NCI-H748 treated with DMSO at 0.1 percent for 48 hours (cell line): ENCODE measurements around the gene DUSP5.

ENCODE experiments used
- DNase-seq: peaks from one replicate; lab custom pipeline; 2025; lab: John Stamatoyannopoulos, UW

The DUSP5 gene

GRCh38 chr10:110481919-110482318, 15.8 kb upstream of the DUSP5 start:
- no peak for DNase-seq

GRCh38 chr10:110483633-110484032, 14.1 kb upstream of the DUSP5 start:
- no peak for DNase-seq

- no peak for DNase-seq
Observed at GRCh38 chr10:110485541-110485940, 12.2 kb upstream of the DUSP5 start.

- no peak for DNase-seq
Observed at GRCh38 chr10:110486680-110487410, 10.9 kb upstream of the DUSP5 start.

- DNase-seq, result no peak
Observed at GRCh38 chr10:110487411-110488331, 10.0 kb upstream of the DUSP5 start.

GRCh38 chr10:110488332-110488681, 9.4 kb upstream of the DUSP5 start:
- no peak for DNase-seq

GRCh38 chr10:110488940-110489339, 8.8 kb upstream of the DUSP5 start:
- DNase-seq, result no peak

- no peak for DNase-seq
Observed at GRCh38 chr10:110490640-110491039, 7.1 kb upstream of the DUSP5 start.

- DNase-seq, result no peak
Observed at GRCh38 chr10:110491346-110491745, 6.4 kb upstream of the DUSP5 start.

- DNase-seq, result no peak
Observed at GRCh38 chr10:110492069-110492822, 5.5 kb upstream of the DUSP5 start.

- DNase-seq, result no peak
Observed at GRCh38 chr10:110493832-110494426, 3.8 kb upstream of the DUSP5 start.

- no peak for DNase-seq
Observed at GRCh38 chr10:110494532-110494931, 3.2 kb upstream of the DUSP5 start.

- DNase-seq, result no peak
Observed at GRCh38 chr10:110495731-110496552, 1.8 kb upstream of the DUSP5 start.

- DNase-seq, result no peak
Observed at GRCh38 chr10:110496553-110497437, 912 bp upstream of the DUSP5 start.

GRCh38 chr10:110498087-110498981, 627 bp downstream of the DUSP5 start:
- DNase-seq, result peak; percentile 6

- no peak for DNase-seq
Observed at GRCh38 chr10:110498982-110499795, 1.5 kb downstream of the DUSP5 start.

GRCh38 chr10:110499796-110500514, 2.2 kb downstream of the DUSP5 start:
- DNase-seq, result no peak

GRCh38 chr10:110500515-110500905, 2.8 kb downstream of the DUSP5 start:
- DNase-seq, result no peak
